ENCODE results near the gene IFFO2.
"Not testable (repeated sequence)": the region's sequence is repeated elsewhere in the genome, so short reads cannot be mapped to it uniquely, and the experiment has no call there.

IFFO2 gene

GRCh38 chr1:18893120-18893519, 63.4 kb downstream of the IFFO2 start:
- DNase-seq (ENCODE audit: low read depth in 2 of 2), result no peak

GRCh38 chr1:18891858-18892257, 64.6 kb downstream of the IFFO2 start:
- not testable (repeated sequence) for DNase-seq (ENCODE audit: low read depth in 2 of 2)

GRCh38 chr1:18891426-18891780, 65.1 kb downstream of the IFFO2 start:
- DNase-seq (ENCODE audit: low read depth in 2 of 2), result no peak

- DNase-seq (ENCODE audit: low read depth in 2 of 2), result no peak
Observed at GRCh38 chr1:18890706-18891425, 65.6 kb downstream of the IFFO2 start.

- no peak for DNase-seq (ENCODE audit: low read depth in 2 of 2)
Observed at GRCh38 chr1:18886003-18886335, 70.5 kb downstream of the IFFO2 start.

GRCh38 chr1:18885311-18886002, 71.0 kb downstream of the IFFO2 start:
- DNase-seq (ENCODE audit: low read depth in 2 of 2), result no peak

GRCh38 chr1:18884727-18885126, 71.7 kb downstream of the IFFO2 start:
- DNase-seq (ENCODE audit: low read depth in 2 of 2), result no peak

GRCh38 chr1:18884419-18884717, 72.1 kb downstream of the IFFO2 start:
- DNase-seq (ENCODE audit: low read depth in 2 of 2), result no peak

GRCh38 chr1:18883636-18884418, 72.6 kb downstream of the IFFO2 start:
- peak; percentile 52 to 78 for DNase-seq (ENCODE audit: low read depth in 2 of 2)

- no peak for DNase-seq (ENCODE audit: low read depth in 2 of 2)
Observed at GRCh38 chr1:18883079-18883478, 73.4 kb downstream of the IFFO2 start.

GRCh38 chr1:18882486-18882885, 74.0 kb downstream of the IFFO2 start:
- no peak for DNase-seq (ENCODE audit: low read depth in 2 of 2)

- no peak for DNase-seq (ENCODE audit: low read depth in 2 of 2)
Observed at GRCh38 chr1:18881642-18882431, 74.6 kb downstream of the IFFO2 start.

- no peak for DNase-seq (ENCODE audit: low read depth in 2 of 2)
Observed at GRCh38 chr1:18881164-18881563, 75.3 kb downstream of the IFFO2 start.

GRCh38 chr1:18880585-18880984, 75.9 kb downstream of the IFFO2 start:
- DNase-seq (ENCODE audit: low read depth in 2 of 2), result no peak

- no peak for DNase-seq (ENCODE audit: low read depth in 2 of 2)
Observed at GRCh38 chr1:18879791-18880309, 76.6 kb downstream of the IFFO2 start.

GRCh38 chr1:18879215-18879790, 77.2 kb downstream of the IFFO2 start:
- DNase-seq (ENCODE audit: low read depth in 2 of 2), result no peak

GRCh38 chr1:18878538-18879214, 77.8 kb downstream of the IFFO2 start:
- DNase-seq (ENCODE audit: low read depth in 2 of 2), result no peak

- DNase-seq (ENCODE audit: low read depth in 2 of 2), result no peak
Observed at GRCh38 chr1:18877282-18877681, 79.2 kb downstream of the IFFO2 start.

- no peak for DNase-seq (ENCODE audit: low read depth in 2 of 2)
Observed at GRCh38 chr1:18876210-18876609, 80.3 kb downstream of the IFFO2 start.

GRCh38 chr1:18875796-18876128, 80.7 kb downstream of the IFFO2 start:
- DNase-seq (ENCODE audit: low read depth in 2 of 2), result no peak

GRCh38 chr1:18875107-18875795, 81.2 kb downstream of the IFFO2 start:
- DNase-seq (ENCODE audit: low read depth in 2 of 2), result peak; percentile 43 to 78

Measured in stimulated activated CD4-positive, alpha-beta T cell treated with anti-CD3 and anti-CD28 coated beads, Interleukin-12 subunit alpha, Interleukin-12 subunit beta, amount 100 ng/mL, for 24 hours (primary cell).